ENCODE results near the gene HLA-DOA.
A peak's percentile ranks its signal among the peaks of the same experiment; 100 is the strongest.

The HLA-DOA gene

GRCh38 chr6:33008944-33009861 lies at the start of gene HLA-DOA:
HLA-DOA (minus strand) TSS chr6:33009591.
- no peaks in the 10 kb centered on the region for H3K27me3 Mint-ChIP-seq
- no peaks in the 10 kb centered on the region for H3K9me3 Mint-ChIP-seq
- H3K4me3 Mint-ChIP-seq: peak within 1 kb of the TSS; percentile 99
- peak; percentile 98 for ATAC-seq
- H3K27ac Mint-ChIP-seq: peak within 1 kb of the TSS; percentile 94
- peaks cover 38% of the 10 kb centered on the region for H3K36me3 Mint-ChIP-seq
- H3K4me1 Mint-ChIP-seq: peaks cover 44% of the 10 kb centered on the region

GRCh38 chr6:33057222-33058150 lies 48.1 kb upstream of the HLA-DOA start:
- Mint-ChIP-seq H3K27me3 (no peaks in the 10 kb centered on the region), H3K36me3 (peaks cover 6% of the 10 kb centered on the region), H3K9me3 (peaks cover 6% of the 10 kb centered on the region), H3K4me3 (peak overlapping the region; percentile 60), H3K27ac (peak overlapping the region; percentile 92), H3K4me1 (peaks cover 27% of the 10 kb centered on the region)
- peak; percentile 95 for ATAC-seq

GRCh38 chr6:33053230-33053629 lies 43.8 kb upstream of the HLA-DOA start:
- no peak for ATAC-seq

GRCh38 chr6:33052627-33053026 lies 43.2 kb upstream of the HLA-DOA start:
- Mint-ChIP-seq H3K27ac (peak overlapping the region; percentile 27), H3K9me3 (peaks cover 3% of the 10 kb centered on the region), H3K4me3 (no peak overlapping the region), H3K36me3 (no peaks in the 10 kb centered on the region), H3K27me3 (no peaks in the 10 kb centered on the region), H3K4me1 (peaks cover 28% of the 10 kb centered on the region)
- ATAC-seq: no peak

More at GRCh38 chr6:33053230-33053629, 43.8 kb upstream of the HLA-DOA start:
- Mint-ChIP-seq H3K36me3 (no peaks in the 10 kb centered on the region), H3K9me3 (peaks cover 3% of the 10 kb centered on the region), H3K27me3 (no peaks in the 10 kb centered on the region), H3K27ac (peak overlapping the region; percentile 27), H3K4me1 (peaks cover 34% of the 10 kb centered on the region), H3K4me3 (no peak overlapping the region)

GRCh38 chr6:33050014-33050810 lies 40.8 kb upstream of the HLA-DOA start:
- H3K36me3 Mint-ChIP-seq: no peaks in the 10 kb centered on the region
- peaks cover 21% of the 10 kb centered on the region for H3K4me1 Mint-ChIP-seq
- H3K27me3 Mint-ChIP-seq: no peaks in the 10 kb centered on the region
- H3K9me3 Mint-ChIP-seq: peaks cover 3% of the 10 kb centered on the region
- H3K4me3 Mint-ChIP-seq: no peak overlapping the region
- no peak for ATAC-seq
- H3K27ac Mint-ChIP-seq: peak overlapping the region; percentile 80

- ATAC-seq: no peak
- Mint-ChIP-seq H3K4me3 (no peak overlapping the region), H3K27me3 (no peaks in the 10 kb centered on the region)
Measured at GRCh38 chr6:33049323-33050013, 40.1 kb upstream of the HLA-DOA start.

GRCh38 chr6:33040157-33040556 lies 30.8 kb upstream of the HLA-DOA start:
- ATAC-seq: peak; percentile 60
- H3K4me3 Mint-ChIP-seq: no peak overlapping the region
- H3K27me3 Mint-ChIP-seq: no peaks in the 10 kb centered on the region
- peaks cover 13% of the 10 kb centered on the region for H3K4me1 Mint-ChIP-seq
- H3K9me3 Mint-ChIP-seq: peaks cover 17% of the 10 kb centered on the region
- peak overlapping the region; percentile 57 for H3K27ac Mint-ChIP-seq
- H3K36me3 Mint-ChIP-seq: peaks cover 13% of the 10 kb centered on the region

More at GRCh38 chr6:33049323-33050013, 40.1 kb upstream of the HLA-DOA start:
- no peaks in the 10 kb centered on the region for H3K36me3 Mint-ChIP-seq
- H3K27ac Mint-ChIP-seq: peak overlapping the region; percentile 80
- peaks cover 3% of the 10 kb centered on the region for H3K9me3 Mint-ChIP-seq
- H3K4me1 Mint-ChIP-seq: peaks cover 24% of the 10 kb centered on the region

- H3K27ac Mint-ChIP-seq: peak overlapping the region; percentile 100
- no peak for ATAC-seq
- H3K4me1 Mint-ChIP-seq: peaks cover 24% of the 10 kb centered on the region
- H3K36me3 Mint-ChIP-seq: peaks cover 37% of the 10 kb centered on the region
- H3K4me3 Mint-ChIP-seq: no peak overlapping the region
- peaks cover 27% of the 10 kb centered on the region for H3K9me3 Mint-ChIP-seq
- H3K27me3 Mint-ChIP-seq: no peaks in the 10 kb centered on the region
Measured at GRCh38 chr6:33036535-33036934, 27.1 kb upstream of the HLA-DOA start.

GRCh38 chr6:33034554-33034953 lies 25.2 kb upstream of the HLA-DOA start:
- Mint-ChIP-seq H3K27me3 (no peaks in the 10 kb centered on the region), H3K4me3 (no peak overlapping the region), H3K27ac (peak overlapping the region; percentile 100), H3K4me1 (peaks cover 35% of the 10 kb centered on the region), H3K36me3 (peaks cover 37% of the 10 kb centered on the region), H3K9me3 (peaks cover 22% of the 10 kb centered on the region)
- no peak for ATAC-seq

GRCh38 chr6:33030245-33030644 lies 20.9 kb upstream of the HLA-DOA start:
- H3K27me3 Mint-ChIP-seq: no peaks in the 10 kb centered on the region
- peak overlapping the region; percentile 100 for H3K27ac Mint-ChIP-seq
- peak overlapping the region; percentile 83 for H3K4me3 Mint-ChIP-seq
- H3K9me3 Mint-ChIP-seq: peaks cover 11% of the 10 kb centered on the region
- peaks cover 62% of the 10 kb centered on the region for H3K4me1 Mint-ChIP-seq
- no peak for ATAC-seq
- peaks cover 25% of the 10 kb centered on the region for H3K36me3 Mint-ChIP-seq

GRCh38 chr6:33029328-33030184 lies 20.2 kb upstream of the HLA-DOA start:
- Mint-ChIP-seq H3K4me1 (peaks cover 62% of the 10 kb centered on the region), H3K27ac (peak overlapping the region; percentile 100), H3K4me3 (peak overlapping the region; percentile 83), H3K9me3 (peaks cover 8% of the 10 kb centered on the region), H3K36me3 (peaks cover 18% of the 10 kb centered on the region), H3K27me3 (no peaks in the 10 kb centered on the region)
- peak; percentile 95 for ATAC-seq

GRCh38 chr6:33028220-33028849 lies 18.9 kb upstream of the HLA-DOA start:
- H3K27me3 Mint-ChIP-seq: no peaks in the 10 kb centered on the region
- H3K4me1 Mint-ChIP-seq: peaks cover 62% of the 10 kb centered on the region
- peaks cover 7% of the 10 kb centered on the region for H3K36me3 Mint-ChIP-seq
- peaks cover 2% of the 10 kb centered on the region for H3K9me3 Mint-ChIP-seq
- H3K4me3 Mint-ChIP-seq: peak overlapping the region; percentile 82
- ATAC-seq: peak; percentile 13
- peak overlapping the region; percentile 100 for H3K27ac Mint-ChIP-seq

GRCh38 chr6:33024521-33024920 lies 15.1 kb upstream of the HLA-DOA start:
- Mint-ChIP-seq H3K27me3 (no peaks in the 10 kb centered on the region), H3K36me3 (no peaks in the 10 kb centered on the region), H3K9me3 (no peaks in the 10 kb centered on the region), H3K4me1 (peaks cover 41% of the 10 kb centered on the region), H3K4me3 (no peak overlapping the region), H3K27ac (peak overlapping the region; percentile 23)
- no peak for ATAC-seq

Measured in stimulated activated memory B cell treated with anti-CD40 and anti-IgM and Interleukin-4, amounts not matched to agents 10 μg/mL and 1 μg/mL and 100 μg/mL, for 72 hours (primary cell).